HCT116 (cell line): ENCODE results near the gene RHD.
"Not testable (repeated sequence)": the region's sequence is repeated elsewhere in the genome, so short reads cannot be mapped to it uniquely, and the experiment has no call there.

Experiments
- ATF3 ChIP-seq: IDR thresholded peaks from 2 replicates; pipeline ENCODE4 v1.6.1; 2012
- CTCF ChIP-seq, 3 experiments: fragments of 200-600 bp in 1 of 3; sonication (generic) in 1 of 3; IDR thresholded peaks in 2 of 3; conservative IDR thresholded peaks in 1 of 3; 2 replicates each; pipeline ENCODE4 v1.5.1; 2012 to 2017; ENCODE audit warnings: low read depth in 2 of 3, low read length in 2 of 3, antibody characterized with exemption in 1 of 3, borderline replicate concordance in 1 of 3, control low read depth in 1 of 3, mild to moderate bottlenecking in 1 of 3, mixed read lengths in 1 of 3, mixed run types in 1 of 3, moderate library complexity in 1 of 3; ENCODE audit not compliant: insufficient read depth in 1 of 3
- POLR2A ChIP-seq: IDR thresholded peaks from 2 replicates; pipeline ENCODE4 v1.7.0; 2011; ENCODE audit warnings: borderline replicate concordance; ENCODE audit not compliant: insufficient read depth, insufficient read length; ENCODE audit errors: extremely low read depth
- YY1 ChIP-seq: IDR thresholded peaks from 2 replicates; pipeline ENCODE4 v1.6.1; 2011; ENCODE audit warnings: low read length, low read depth, moderate library complexity, mild to moderate bottlenecking; ENCODE audit not compliant: insufficient replicate concordance; ENCODE audit errors: extremely low read depth

- TF ChIP-seq YY1; CTCF (IDR thresholded peaks at IDR 0.05 in 2 of 3, conservative IDR thresholded peaks at IDR 0.05 in 1 of 3; ENCODE audit: borderline replicate concordance in 1 of 3, insufficient read depth in 1 of 3, low read depth in 2 of 3, low read length in 2 of 3); ATF3; POLR2A: not testable (repeated sequence)
These were observed 48.1 kb downstream of the RHD start for GRCh38 chr1:25320314-25320938.
